Suprapubic skin (tissue), 4 donors: ENCODE results near the gene ACAD10.

Experiments
- CTCF ChIP-seq, 2 donors: fragments of 200-600 bp in 1 of 2; fragments of 450-650 bp in 1 of 2; sonication (generic) in 1 of 2; IDR thresholded peaks; one replicate each; pipeline ENCODE4 v1.5.1; 2016 to 2019; ENCODE audit warnings: antibody characterized with exemption in 2 of 2, mild to moderate bottlenecking in 1 of 2, moderate library complexity in 1 of 2
- POLR2A ChIP-seq, 2 donors: fragments of 450-650 bp; IDR thresholded peaks; one replicate each; pipeline ENCODE4 v1.6.1; 2017; ENCODE audit warnings: antibody characterized with exemption in 2 of 2, mild to moderate bottlenecking in 2 of 2, moderate library complexity in 2 of 2
- POLR2AphosphoS5 ChIP-seq, 3 donors: sonication (generic); formaldehyde crosslinking; IDR thresholded peaks; one replicate each; pipeline ENCODE4 v1.6.1; 2017; ENCODE audit warnings: antibody characterized with exemption in 3 of 3

- TF ChIP-seq CTCF (IDR thresholded peaks at IDR 0.05) (no peak), POLR2AphosphoS5 (IDR thresholded peaks at IDR 0.05) (no peak), POLR2A (IDR thresholded peaks at IDR 0.05) (no peak)
These were observed 68.8 kb downstream of the ACAD10 start for GRCh38 chr12:111754671-111755070.
